Smooth muscle cell (in vitro differentiated cells): ENCODE results near the gene GREB1L. TPM values are rescaled to one million over a fixed set of nuclear protein-coding genes. Genes with fewer than 3 reads are reported as not detected.

Source experiments
- DNase-seq: peaks from one replicate; lab custom pipeline; 2025; ENCODE audit not compliant: unreplicated experiment; lab: John Stamatoyannopoulos, UW
- H2AFZ ChIP-seq: fragments of 200-600 bp; sonication (generic); 2 replicates; pipeline ENCODE4 v1.6.0; 2016; ENCODE audit warnings: antibody characterized with exemption, low read depth, mild to moderate bottlenecking
- H3F3A ChIP-seq: fragments of 200-600 bp; sonication (generic); 2 replicates; pipeline ENCODE4 v1.6.0; 2017; ENCODE audit warnings: antibody characterized with exemption, low read depth
- H3K27ac ChIP-seq: fragments of 200-600 bp; sonication (generic); 2 replicates; pipeline ENCODE4 v1.5.1; 2016; ENCODE audit warnings: low read depth, mild to moderate bottlenecking
- H3K27me3 ChIP-seq: fragments of 200-600 bp; sonication (generic); 2 replicates; pipeline ENCODE4 v1.6.1; 2016; ENCODE audit warnings: low read depth, mild to moderate bottlenecking
- H3K36me3 ChIP-seq: fragments of 200-600 bp; sonication (generic); 2 replicates; pipeline ENCODE4 v1.5.1; 2016; ENCODE audit warnings: low read depth
- H3K4me1 ChIP-seq: fragments of 200-600 bp; sonication (generic); 2 replicates; pipeline ENCODE4 v1.5.1; 2016; ENCODE audit warnings: low read depth
- H3K4me2 ChIP-seq: fragments of 200-600 bp; sonication (generic); 2 replicates; pipeline ENCODE4 v1.6.0; 2016; ENCODE audit warnings: mild to moderate bottlenecking
- H3K4me3 ChIP-seq: fragments of 200-600 bp; sonication (generic); 2 replicates; pipeline ENCODE4 v1.5.1; 2016; ENCODE audit warnings: mild to moderate bottlenecking
- H3K79me2 ChIP-seq: fragments of 200-600 bp; sonication (generic); 2 replicates; pipeline ENCODE4 v1.6.0; 2016; ENCODE audit warnings: low read depth, mild to moderate bottlenecking
- H3K9ac ChIP-seq: fragments of 200-600 bp; sonication (generic); 2 replicates; pipeline ENCODE4 v1.6.0; 2016; ENCODE audit warnings: low read depth
- H3K9me3 ChIP-seq: fragments of 200-600 bp; sonication (generic); replicated peaks from 2 replicates; pipeline ENCODE4 v1.5.1; 2016; ENCODE audit warnings: low read depth
- H4K20me1 ChIP-seq: fragments of 200-600 bp; sonication (generic); 2 replicates; pipeline ENCODE4 v1.6.0; 2016; ENCODE audit warnings: low read depth
- CTCF ChIP-seq: fragments of 200-600 bp; sonication (generic); IDR thresholded peaks from 2 replicates; pipeline ENCODE4 v1.5.1; 2017; ENCODE audit warnings: borderline replicate concordance, mild to moderate bottlenecking, antibody characterized with exemption; ENCODE audit not compliant: insufficient read depth, poor library complexity, severe bottlenecking
- WGBS: methylation state at CpG from one replicate; pipeline ENCODE4 v1.1.7; 2016; ENCODE audit warnings: low lambda C conversion rate; 5-methylcytosine and 5-hydroxymethylcytosine counted together
- polyA plus RNA-seq: library from polyadenylated mRNA; unstranded; fragments of >200 nt; fragmentation: Nextera tagmentation; extraction: Ambion mirVana; gene quantifications from 2 replicates; pipeline ENCODE4 v1.2.1, GENCODE V29; 2016
- total RNA-seq: library from RNA; depleted of rRNA; stranded (reverse); fragments of >200 nt; gene quantifications from 2 replicates; pipeline ENCODE4 v1.2.3, GENCODE V29; 2014

GREB1L gene
- total and polyA plus RNA-seq, 2 experiments from 2014 or later: 4.0 to 15.3 TPM

DNA sequence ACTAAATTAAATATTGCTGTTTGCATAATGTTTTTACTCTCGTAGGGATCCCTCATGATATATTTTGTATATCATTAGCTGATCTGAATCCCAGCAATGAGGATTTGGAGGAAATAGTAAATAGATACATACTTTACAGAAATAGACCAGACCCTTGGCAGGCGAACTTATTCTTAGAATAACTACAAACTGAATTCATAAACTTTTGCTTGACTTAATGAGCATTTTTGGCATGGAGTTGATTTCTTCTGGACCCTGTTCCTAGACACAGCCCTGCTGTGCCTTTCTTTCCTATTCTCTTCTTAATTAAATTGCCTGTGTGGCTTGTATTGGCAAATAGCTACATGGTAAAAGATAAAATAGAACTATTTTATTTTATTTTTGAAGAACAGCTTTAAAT is 145.9 kb downstream of the GREB1L start:
- H3K36me3 ChIP-seq: no peaks in the 10 kb centered on the region
- WGBS: 89% methylated on average over 2 of the region's 2 CpGs
- no peaks in the 10 kb centered on the region for H3K79me2 ChIP-seq
- H3K9ac ChIP-seq: no peak overlapping the region
- H3F3A ChIP-seq: no peaks in the 10 kb centered on the region
- no peak for TF ChIP-seq CTCF
- DNase-seq: no peak
- H4K20me1 ChIP-seq: no peaks in the 10 kb centered on the region
- H3K4me1 ChIP-seq: no peaks in the 10 kb centered on the region
- no peak overlapping the region for H3K27ac ChIP-seq
- H3K27me3 ChIP-seq: no peaks in the 10 kb centered on the region
- no peak overlapping the region for H3K4me3 ChIP-seq
- H3K9me3 ChIP-seq: no peaks in the 10 kb centered on the region
- H3K4me2 ChIP-seq: no peak overlapping the region
- H2AFZ ChIP-seq: no peak overlapping the region

- Histone ChIP-seq H3K4me2 (no peak overlapping the region), H3K4me3 (no peak overlapping the region), H3K9ac (no peak overlapping the region), H3K4me1 (no peaks in the 10 kb centered on the region), H3K36me3 (no peaks in the 10 kb centered on the region), H3K79me2 (no peaks in the 10 kb centered on the region), H4K20me1 (no peaks in the 10 kb centered on the region), H3K27ac (no peak overlapping the region), H3K27me3 (no peaks in the 10 kb centered on the region), H3K9me3 (no peaks in the 10 kb centered on the region), H2AFZ (no peak overlapping the region), H3F3A (no peaks in the 10 kb centered on the region)
- 88% methylated on average over 2 of the region's 2 CpGs for WGBS
- no peak for DNase-seq
- TF ChIP-seq CTCF: peak; percentile 4
These were observed 147.3 kb downstream of the GREB1L start for GRCh38 chr18:21389283-21389682.

DNA sequence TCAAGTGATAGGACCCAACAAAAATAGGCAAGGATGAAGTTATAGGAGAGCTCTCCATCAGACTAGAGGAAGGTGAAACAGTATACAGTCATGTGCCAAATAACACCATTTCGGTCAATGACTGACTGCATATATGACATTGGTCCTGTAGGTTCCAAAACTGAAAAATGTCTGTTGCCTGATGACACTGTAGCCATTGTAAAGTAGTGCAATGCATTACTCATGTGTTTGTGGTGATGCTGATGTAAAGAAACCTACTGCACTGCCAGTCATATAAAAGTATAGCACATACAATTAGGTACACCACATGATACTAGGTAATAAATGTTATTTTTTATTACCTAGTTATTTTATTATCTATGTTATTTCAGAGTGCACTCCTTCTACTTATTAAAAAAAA is 147.9 kb downstream of the GREB1L start:
- no peak overlapping the region for H3K4me3 ChIP-seq
- no peak for TF ChIP-seq CTCF
- H3F3A ChIP-seq: no peaks in the 10 kb centered on the region
- H4K20me1 ChIP-seq: no peaks in the 10 kb centered on the region
- H3K4me2 ChIP-seq: no peak overlapping the region
- no peak overlapping the region for H3K9ac ChIP-seq
- 90% methylated on average over 1 of the region's 1 CpG for WGBS
- H2AFZ ChIP-seq: no peak overlapping the region
- no peaks in the 10 kb centered on the region for H3K36me3 ChIP-seq
- H3K27me3 ChIP-seq: no peaks in the 10 kb centered on the region
- no peaks in the 10 kb centered on the region for H3K9me3 ChIP-seq
- no peak for DNase-seq
- no peaks in the 10 kb centered on the region for H3K4me1 ChIP-seq
- no peaks in the 10 kb centered on the region for H3K79me2 ChIP-seq
- no peak overlapping the region for H3K27ac ChIP-seq

- peak overlapping the region; percentile 13 for H3K9ac ChIP-seq
- peak overlapping the region; percentile 69 for H3K27ac ChIP-seq
- no peak for DNase-seq
These were observed 149.1 kb downstream of the GREB1L start for GRCh38 chr18:21391074-21391673.

More at GRCh38 chr18:21391074-21391673, 149.1 kb downstream of the GREB1L start:
- Histone ChIP-seq H3K4me3 (no peak overlapping the region), H2AFZ (no peak overlapping the region), H3F3A (no peaks in the 10 kb centered on the region), H4K20me1 (no peaks in the 10 kb centered on the region), H3K36me3 (no peaks in the 10 kb centered on the region), H3K9me3 (no peaks in the 10 kb centered on the region), H3K79me2 (no peaks in the 10 kb centered on the region), H3K27me3 (no peaks in the 10 kb centered on the region), H3K4me1 (no peaks in the 10 kb centered on the region), H3K4me2 (no peak overlapping the region)
- no peak for TF ChIP-seq CTCF
- 51% methylated on average over 3 of the region's 3 CpGs for WGBS
